ENCODE measurements around the gene KCNC4.

Gene KCNC4

GRCh38 chr1:110241516-110241915, 31.4 kb downstream of the KCNC4 start:
- DNase-seq (ENCODE audit: low read depth), result no peak
- H3K4me3 ChIP-seq (ENCODE audit: low read depth, low read length), result no peak overlapping the region
- TF ChIP-seq, protein P1, sequence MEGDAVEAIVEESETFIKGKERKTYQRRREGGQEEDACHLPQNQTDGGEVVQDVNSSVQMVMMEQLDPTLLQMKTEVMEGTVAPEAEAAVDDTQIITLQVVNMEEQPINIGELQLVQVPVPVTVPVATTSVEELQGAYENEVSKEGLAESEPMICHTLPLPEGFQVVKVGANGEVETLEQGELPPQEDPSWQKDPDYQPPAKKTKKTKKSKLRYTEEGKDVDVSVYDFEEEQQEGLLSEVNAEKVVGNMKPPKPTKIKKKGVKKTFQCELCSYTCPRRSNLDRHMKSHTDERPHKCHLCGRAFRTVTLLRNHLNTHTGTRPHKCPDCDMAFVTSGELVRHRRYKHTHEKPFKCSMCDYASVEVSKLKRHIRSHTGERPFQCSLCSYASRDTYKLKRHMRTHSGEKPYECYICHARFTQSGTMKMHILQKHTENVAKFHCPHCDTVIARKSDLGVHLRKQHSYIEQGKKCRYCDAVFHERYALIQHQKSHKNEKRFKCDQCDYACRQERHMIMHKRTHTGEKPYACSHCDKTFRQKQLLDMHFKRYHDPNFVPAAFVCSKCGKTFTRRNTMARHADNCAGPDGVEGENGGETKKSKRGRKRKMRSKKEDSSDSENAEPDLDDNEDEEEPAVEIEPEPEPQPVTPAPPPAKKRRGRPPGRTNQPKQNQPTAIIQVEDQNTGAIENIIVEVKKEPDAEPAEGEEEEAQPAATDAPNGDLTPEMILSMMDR (IDR thresholded peaks at IDR 0.05; ENCODE audit: insufficient read depth, low read depth, low read length, missing control alignments), result no peak

GRCh38 chr1:110242062-110242461, 31.9 kb downstream of the KCNC4 start:
- no peak for DNase-seq (ENCODE audit: low read depth)
- TF ChIP-seq, protein P1 (IDR thresholded peaks at IDR 0.05; ENCODE audit: insufficient read depth, low read depth, low read length, missing control alignments), result no peak
- no peak overlapping the region for H3K4me3 ChIP-seq (ENCODE audit: low read depth, low read length)

- no peak for DNase-seq (ENCODE audit: low read depth)
- TF ChIP-seq, protein P1 (IDR thresholded peaks at IDR 0.05; ENCODE audit: insufficient read depth, low read depth, low read length, missing control alignments), result no peak
- H3K4me3 ChIP-seq (ENCODE audit: low read depth, low read length), result no peak overlapping the region
Measured at GRCh38 chr1:110242731-110243130, 32.6 kb downstream of the KCNC4 start.

DNA sequence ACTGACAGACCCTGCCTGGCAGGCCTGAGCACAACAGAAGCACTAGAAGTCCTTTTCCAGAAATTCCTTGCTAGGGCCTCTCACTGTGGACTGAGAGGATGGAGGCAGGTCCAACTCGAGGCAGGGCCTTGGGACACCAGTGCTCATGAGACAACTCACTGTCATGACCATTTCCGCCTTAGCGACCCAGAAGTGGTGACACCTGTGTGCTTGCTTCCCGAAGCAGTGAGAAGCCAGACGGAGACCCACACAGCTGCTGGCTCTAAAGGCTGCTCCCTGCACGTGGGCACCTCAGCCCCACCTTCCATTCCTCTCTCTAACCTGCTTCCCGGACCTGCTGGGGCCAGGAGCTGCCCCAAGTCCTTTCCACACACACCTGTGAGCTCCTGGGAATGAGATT, 33.0 kb downstream of the KCNC4 start:
- DNase-seq (ENCODE audit: low read depth), result peak; percentile 27
- TF ChIP-seq, protein P1 (IDR thresholded peaks at IDR 0.05; ENCODE audit: insufficient read depth, low read depth, low read length, missing control alignments), result no peak
- no peak overlapping the region for H3K4me3 ChIP-seq (ENCODE audit: low read depth, low read length)

GRCh38 chr1:110243574-110243973, 33.5 kb downstream of the KCNC4 start:
- DNase-seq (ENCODE audit: low read depth), result peak; percentile 69
- H3K4me3 ChIP-seq (ENCODE audit: low read depth, low read length), result no peak overlapping the region
- TF ChIP-seq, protein P1 (IDR thresholded peaks at IDR 0.05; ENCODE audit: insufficient read depth, low read depth, low read length, missing control alignments), result no peak

DNA sequence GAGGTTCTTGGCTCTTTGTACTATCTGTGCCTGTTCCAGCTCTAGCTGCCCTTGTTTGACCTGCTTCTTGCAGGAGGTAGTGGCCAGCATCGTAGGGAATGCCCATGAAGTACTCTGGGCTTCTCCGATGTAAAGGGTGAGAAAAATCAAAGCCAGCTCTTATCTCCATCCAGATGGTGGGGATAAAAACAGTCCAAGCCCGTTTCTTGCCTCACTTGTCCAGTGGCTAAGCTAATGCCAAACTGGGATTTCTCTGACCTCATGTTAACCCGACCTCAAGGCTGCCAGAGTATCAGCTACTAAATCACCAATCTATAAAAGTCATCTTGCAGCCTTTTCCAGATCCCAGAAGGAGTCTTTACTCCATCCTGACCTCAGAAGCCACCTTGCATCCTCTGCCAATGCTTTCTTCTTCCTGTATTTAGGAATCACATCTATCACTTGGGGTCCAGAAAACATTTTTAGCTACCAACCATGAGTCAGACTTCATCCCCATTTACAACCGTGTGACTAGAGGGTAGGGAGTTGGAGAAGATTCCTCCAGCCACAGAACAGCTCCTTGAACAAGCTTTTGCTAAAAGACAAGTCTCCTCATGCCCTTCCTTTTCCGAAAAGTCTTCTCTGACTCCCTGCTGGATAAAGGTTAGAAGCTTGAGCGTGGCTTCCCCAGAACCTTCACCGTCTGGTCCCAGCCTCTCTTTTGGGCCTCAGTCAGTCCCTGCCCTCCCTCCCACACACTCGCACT, 35.9 kb downstream of the KCNC4 start:
- no peak overlapping the region for H3K4me3 ChIP-seq (ENCODE audit: low read depth, low read length)
- TF ChIP-seq, protein P1 (IDR thresholded peaks at IDR 0.05; ENCODE audit: insufficient read depth, low read depth, low read length, missing control alignments), result no peak
- DNase-seq (ENCODE audit: low read depth), result no peak

DNA sequence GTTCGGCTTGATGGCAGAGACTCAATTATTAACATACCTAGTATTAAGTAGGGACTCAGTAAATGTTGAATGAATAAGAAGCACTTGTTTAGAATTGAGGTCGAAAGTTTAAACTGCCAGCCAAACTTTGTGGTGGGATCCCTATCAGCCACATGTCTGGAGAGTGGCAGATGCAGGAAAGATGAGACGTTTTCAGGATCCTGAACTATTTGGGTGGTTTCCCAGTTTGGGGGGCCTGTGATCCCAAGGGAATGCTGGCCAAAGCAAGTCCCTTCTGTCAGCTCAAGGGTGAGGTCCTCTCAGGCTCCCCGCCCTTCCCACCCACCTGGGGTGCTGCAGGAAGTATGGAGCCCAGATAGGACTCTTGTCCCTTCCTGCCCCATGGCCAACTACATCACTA, 38.6 kb downstream of the KCNC4 start:
- TF ChIP-seq, protein P1 (IDR thresholded peaks at IDR 0.05; ENCODE audit: insufficient read depth, low read depth, low read length, missing control alignments), result no peak
- no peak overlapping the region for H3K4me3 ChIP-seq (ENCODE audit: low read depth, low read length)
- DNase-seq (ENCODE audit: low read depth), result no peak
